ENCODE results near the gene TCF12.

TCF12 gene

GRCh38 chr15:57038040-57038439 is 119.6 kb downstream of the TCF12 start:
- Histone ChIP-seq H3K4me2 (ENCODE audit: low read depth, low read length, poor library complexity, severe bottlenecking) (no peak overlapping the region), H3K36me3 (ENCODE audit: insufficient read depth, low read length) (no peaks in the 10 kb centered on the region), H3F3A (ENCODE audit: low read depth) (no peaks in the 10 kb centered on the region)

DNA sequence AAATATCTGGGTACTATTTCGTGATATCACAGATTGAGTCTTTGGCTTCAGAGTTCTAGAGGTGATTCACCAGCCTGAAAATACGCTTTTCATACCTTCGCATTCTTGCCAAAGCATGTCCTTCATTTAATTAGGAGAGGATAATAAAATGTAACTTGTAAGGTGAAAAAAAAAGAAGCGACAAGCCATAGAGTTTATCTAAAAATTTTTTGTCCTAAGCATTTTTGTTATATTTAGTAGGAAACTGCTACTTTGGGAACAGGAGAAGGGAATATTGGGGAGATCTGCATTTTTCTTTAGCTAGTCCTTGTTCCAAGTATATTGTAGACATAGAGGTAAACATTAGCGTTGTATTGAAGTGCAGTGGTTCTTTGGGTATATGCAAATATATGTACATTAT is 120.1 kb downstream of the TCF12 start:
- peaks cover 86% of the 10 kb centered on the region for H3K79me2 ChIP-seq (ENCODE audit: insufficient read depth, low read length)

More at GRCh38 chr15:57038040-57038439, 119.6 kb downstream of the TCF12 start:
- H3K4me3 ChIP-seq (ENCODE audit: low read length, poor library complexity, severe bottlenecking), result no peak overlapping the region
- no peak for TF ChIP-seq EZH2phosphoT487 (IDR thresholded peaks at IDR 0.05; ENCODE audit: borderline replicate concordance)
- no peak for TF ChIP-seq CTCF (conservative IDR thresholded peaks at IDR 0.05; ENCODE audit: low read length)
- no peak overlapping the region for H3K9ac ChIP-seq (ENCODE audit: low read depth, low read length, poor library complexity, severe bottlenecking)
- H3K4me1 ChIP-seq (ENCODE audit: insufficient read depth, low read length, poor library complexity, severe bottlenecking), result peaks cover 21% of the 10 kb centered on the region
- peaks cover 83% of the 10 kb centered on the region for H3K79me2 ChIP-seq (ENCODE audit: insufficient read depth, low read length)
- H2AFZ ChIP-seq (ENCODE audit: low read length), result no peak overlapping the region
- no peaks in the 10 kb centered on the region for H3K27me3 ChIP-seq (ENCODE audit: insufficient read depth, low read length, poor library complexity, severe bottlenecking)
- peaks cover 23% of the 10 kb centered on the region for H4K20me1 ChIP-seq (ENCODE audit: insufficient read depth, low read length, poor library complexity, severe bottlenecking)
- no peaks in the 10 kb centered on the region for H3K9me2 ChIP-seq (replicated peaks; ENCODE audit: low read depth, low read length)
- no peaks in the 10 kb centered on the region for H3K9me3 ChIP-seq (ENCODE audit: insufficient read depth, low read depth, low read length)

GRCh38 chr15:57041416-57041815 is 123.0 kb downstream of the TCF12 start:
- Histone ChIP-seq H2AFZ (ENCODE audit: low read length) (no peak overlapping the region), H3K79me2 (ENCODE audit: insufficient read depth, low read length) (peaks cover 87% of the 10 kb centered on the region), H3F3A (ENCODE audit: low read depth) (no peaks in the 10 kb centered on the region), H3K9me2 (replicated peaks; ENCODE audit: low read depth, low read length) (no peaks in the 10 kb centered on the region), H3K4me2 (ENCODE audit: low read depth, low read length, poor library complexity, severe bottlenecking) (no peak overlapping the region), H3K9me3 (ENCODE audit: insufficient read depth, low read depth, low read length) (no peaks in the 10 kb centered on the region), H3K4me3 (ENCODE audit: low read length, poor library complexity, severe bottlenecking) (no peak overlapping the region), H3K4me1 (ENCODE audit: insufficient read depth, low read length, poor library complexity, severe bottlenecking) (peaks cover 32% of the 10 kb centered on the region), H3K36me3 (ENCODE audit: insufficient read depth, low read length) (no peaks in the 10 kb centered on the region), H3K9ac (ENCODE audit: low read depth, low read length, poor library complexity, severe bottlenecking) (no peak overlapping the region), H3K27me3 (ENCODE audit: insufficient read depth, low read length, poor library complexity, severe bottlenecking) (no peaks in the 10 kb centered on the region), H4K20me1 (ENCODE audit: insufficient read depth, low read length, poor library complexity, severe bottlenecking) (peaks cover 23% of the 10 kb centered on the region)
- no peak for TF ChIP-seq CTCF (conservative IDR thresholded peaks at IDR 0.05; ENCODE audit: low read length)
- no peak for TF ChIP-seq EZH2phosphoT487 (IDR thresholded peaks at IDR 0.05; ENCODE audit: borderline replicate concordance)

More for the DNA sequence above, 120.1 kb downstream of the TCF12 start:
- peaks cover 25% of the 10 kb centered on the region for H3K4me1 ChIP-seq (ENCODE audit: insufficient read depth, low read length, poor library complexity, severe bottlenecking)
- peaks cover 27% of the 10 kb centered on the region for H4K20me1 ChIP-seq (ENCODE audit: insufficient read depth, low read length, poor library complexity, severe bottlenecking)
- no peaks in the 10 kb centered on the region for H3K9me3 ChIP-seq (ENCODE audit: insufficient read depth, low read depth, low read length)
- H3K36me3 ChIP-seq (ENCODE audit: insufficient read depth, low read length), result no peaks in the 10 kb centered on the region
- TF ChIP-seq EZH2phosphoT487 (IDR thresholded peaks at IDR 0.05; ENCODE audit: borderline replicate concordance) (no peak), CTCF (conservative IDR thresholded peaks at IDR 0.05; ENCODE audit: low read length) (no peak)
- H2AFZ ChIP-seq (ENCODE audit: low read length), result no peak overlapping the region
- no peak overlapping the region for H3K4me2 ChIP-seq (ENCODE audit: low read depth, low read length, poor library complexity, severe bottlenecking)
- H3K9me2 ChIP-seq (replicated peaks; ENCODE audit: low read depth, low read length), result no peaks in the 10 kb centered on the region
- H3K4me3 ChIP-seq (ENCODE audit: low read length, poor library complexity, severe bottlenecking), result no peak overlapping the region
- H3K27me3 ChIP-seq (ENCODE audit: insufficient read depth, low read length, poor library complexity, severe bottlenecking), result no peaks in the 10 kb centered on the region
- no peak overlapping the region for H3K9ac ChIP-seq (ENCODE audit: low read depth, low read length, poor library complexity, severe bottlenecking)
- no peaks in the 10 kb centered on the region for H3F3A ChIP-seq (ENCODE audit: low read depth)
